ENCODE results near the gene CD70.
"Not testable (repeated sequence)": the region's sequence is repeated elsewhere in the genome, so short reads cannot be mapped to it uniquely, and the experiment has no call there.

Gene CD70

GRCh38 chr19:6597471-6598253 is 6.7 kb upstream of the CD70 start:
- not testable (repeated sequence) for DNase-seq

DNA sequence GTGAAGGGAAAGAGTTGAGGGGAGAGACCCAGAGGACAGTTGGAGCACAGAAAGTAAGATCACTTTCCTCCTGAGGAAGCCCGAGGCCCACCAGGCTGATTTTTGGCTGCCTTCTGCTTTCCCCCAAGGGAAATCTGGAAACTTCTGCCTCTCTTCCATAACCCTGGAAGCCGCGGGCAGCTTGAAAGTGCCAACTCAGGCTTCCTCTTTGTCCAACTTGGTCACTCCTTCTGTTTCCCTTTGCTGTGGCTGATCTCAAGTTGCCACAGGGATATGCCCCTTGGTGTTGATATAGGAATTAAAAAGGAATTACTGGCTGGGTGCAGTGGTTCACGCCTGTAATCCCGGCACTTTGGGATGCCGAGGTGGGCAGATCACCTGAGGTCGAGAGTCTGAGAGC is 5.7 kb upstream of the CD70 start:
- no peak for DNase-seq

DNA sequence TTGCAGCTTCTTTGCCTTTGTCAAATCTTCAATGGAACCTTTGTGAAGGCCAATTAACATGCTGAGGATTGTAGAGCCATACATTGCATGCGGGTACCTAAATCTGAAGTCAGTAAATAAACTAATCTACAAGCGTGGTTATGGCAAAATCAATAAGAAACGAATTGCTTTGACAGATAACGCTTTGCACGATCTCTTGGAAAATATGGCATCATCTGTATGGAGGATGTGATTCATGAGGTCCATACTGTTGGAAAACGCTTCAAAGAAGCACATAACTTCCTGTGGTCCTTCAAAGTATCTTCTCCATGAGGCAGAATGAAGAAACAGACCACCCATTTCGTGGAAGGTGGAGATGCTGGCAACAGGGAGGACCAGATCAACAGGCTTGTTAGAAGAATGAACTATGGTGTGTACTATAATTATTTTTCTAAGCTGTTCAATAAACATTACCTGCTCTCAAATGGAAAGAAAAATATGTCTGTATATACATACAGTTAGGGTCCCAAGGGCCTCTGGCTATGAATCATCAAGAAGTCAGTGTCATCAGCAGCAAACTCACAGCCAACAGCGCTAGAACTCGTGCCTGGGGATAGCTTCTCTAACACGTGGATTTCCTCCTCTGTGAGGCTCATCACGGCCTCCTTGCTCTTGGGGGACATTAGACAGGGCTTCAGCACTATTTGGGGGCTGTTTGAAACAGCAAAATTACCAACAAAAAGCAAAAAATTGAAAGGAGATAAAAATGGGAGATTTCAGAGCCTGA is 2.9 kb upstream of the CD70 start:
- no peak for DNase-seq

GRCh38 chr19:6590258-6590826 is 608 bp downstream of the CD70 start:
- no peak for DNase-seq

- no peak for DNase-seq
These were observed 1.2 kb downstream of the CD70 start for GRCh38 chr19:6589711-6590257.

- DNase-seq: no peak
These were observed 2.2 kb downstream of the CD70 start for GRCh38 chr19:6588508-6589345.

DNA sequence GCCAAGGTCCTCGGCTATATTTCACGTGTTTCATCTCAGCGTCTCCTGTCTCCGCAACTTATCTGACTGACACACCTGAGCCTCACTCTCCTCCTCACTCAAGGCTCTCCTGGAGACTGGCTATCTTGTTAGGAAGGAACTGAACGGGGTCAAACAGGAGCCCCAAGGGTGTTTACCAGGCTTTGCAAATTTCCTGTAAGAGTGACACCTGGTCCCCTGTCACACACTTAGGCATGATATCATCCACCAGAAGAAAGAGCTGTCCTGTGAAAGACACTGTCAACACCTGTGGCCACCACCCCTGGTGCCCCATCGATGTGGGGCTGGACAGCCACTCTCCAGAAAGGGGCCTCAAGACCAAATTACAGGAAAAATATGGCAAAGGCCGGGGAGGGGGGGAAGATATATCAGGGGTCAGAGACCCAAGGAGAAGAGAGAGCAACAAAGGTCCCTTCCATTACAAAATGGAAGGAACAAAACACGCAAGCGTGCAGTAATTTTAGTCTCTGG is 2.9 kb downstream of the CD70 start:
- DNase-seq: no peak

DNA sequence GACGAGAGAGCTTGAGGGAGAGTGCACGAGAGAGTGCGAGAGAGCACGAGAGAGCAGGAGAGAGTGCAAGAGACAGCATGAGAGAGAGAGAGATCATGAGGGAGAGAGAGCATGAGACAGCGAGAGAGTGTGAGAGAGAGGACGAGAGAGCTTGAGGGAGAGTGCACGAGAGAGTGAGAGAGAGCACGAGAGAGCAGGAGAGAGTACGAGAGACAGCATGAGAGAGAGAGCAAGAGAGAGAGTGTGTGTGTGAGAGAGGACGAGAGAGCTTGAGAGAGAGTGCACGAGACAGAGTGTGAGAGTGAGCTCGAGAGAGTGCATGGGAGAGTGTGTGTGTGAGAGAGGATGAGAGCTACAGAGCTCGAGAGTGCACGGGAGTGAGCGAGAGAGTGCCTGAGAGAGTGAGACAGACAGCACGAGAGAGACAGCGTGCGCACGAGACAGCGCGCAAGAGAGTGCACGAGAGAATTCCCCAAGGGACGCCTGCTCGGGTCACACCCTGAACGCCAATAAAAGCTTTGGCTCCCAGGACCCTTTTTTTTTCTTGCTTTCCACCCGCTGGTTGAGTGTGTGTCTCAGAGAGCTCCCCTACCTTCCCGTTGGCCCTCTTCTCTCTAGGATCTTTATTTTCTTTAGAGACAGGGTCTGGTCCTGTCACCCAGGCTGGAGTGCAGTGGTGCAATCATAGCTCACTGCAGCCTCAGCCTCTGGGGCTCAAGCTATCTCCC is 3.7 kb downstream of the CD70 start:
- no peak for DNase-seq

DNA sequence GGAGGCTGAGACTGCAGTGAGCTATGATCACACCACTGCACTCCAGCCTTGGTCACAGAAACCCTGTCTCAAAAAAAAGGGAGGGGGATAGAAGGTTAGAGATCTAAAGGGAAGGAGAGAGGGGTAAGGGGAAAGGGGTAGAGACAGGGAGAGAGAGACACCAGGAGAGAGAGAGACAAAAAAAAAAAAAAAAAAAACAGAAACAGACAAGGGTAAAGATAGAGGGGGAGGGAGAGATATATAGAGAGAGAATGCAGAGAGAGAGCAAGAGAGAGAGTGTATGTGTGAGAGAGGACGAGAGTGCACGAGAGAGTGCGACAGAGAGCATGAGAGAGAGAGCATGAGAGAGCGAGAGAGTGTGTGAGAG is 4.2 kb downstream of the CD70 start:
- no peak for DNase-seq

DNA sequence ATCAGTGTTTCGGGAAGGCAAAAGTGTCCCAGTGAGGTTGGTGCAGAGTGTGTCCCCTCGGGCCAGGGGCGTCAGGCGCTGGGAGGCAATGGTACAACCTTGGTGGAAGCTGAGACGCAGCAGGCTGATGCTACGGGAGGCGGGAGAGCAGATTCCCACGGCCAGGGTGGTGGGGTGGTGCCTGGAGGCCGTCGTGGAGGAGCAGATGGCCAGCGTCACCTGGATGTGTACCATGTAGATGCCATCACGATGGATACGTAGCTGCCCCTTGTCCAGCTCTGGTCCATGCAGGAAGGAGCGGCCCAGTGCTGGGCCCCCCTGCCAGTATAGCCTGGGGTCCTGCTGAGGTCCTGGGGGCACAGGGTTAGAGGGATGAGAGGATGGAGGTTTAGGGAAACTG is 4.9 kb downstream of the CD70 start:
- DNase-seq: no peak

GRCh38 chr19:6582515-6583484 is 8.2 kb downstream of the CD70 start:
- DNase-seq: not testable (repeated sequence)

GRCh38 chr19:6580313-6580712 is 10.6 kb downstream of the CD70 start:
- no peak for DNase-seq

DNA sequence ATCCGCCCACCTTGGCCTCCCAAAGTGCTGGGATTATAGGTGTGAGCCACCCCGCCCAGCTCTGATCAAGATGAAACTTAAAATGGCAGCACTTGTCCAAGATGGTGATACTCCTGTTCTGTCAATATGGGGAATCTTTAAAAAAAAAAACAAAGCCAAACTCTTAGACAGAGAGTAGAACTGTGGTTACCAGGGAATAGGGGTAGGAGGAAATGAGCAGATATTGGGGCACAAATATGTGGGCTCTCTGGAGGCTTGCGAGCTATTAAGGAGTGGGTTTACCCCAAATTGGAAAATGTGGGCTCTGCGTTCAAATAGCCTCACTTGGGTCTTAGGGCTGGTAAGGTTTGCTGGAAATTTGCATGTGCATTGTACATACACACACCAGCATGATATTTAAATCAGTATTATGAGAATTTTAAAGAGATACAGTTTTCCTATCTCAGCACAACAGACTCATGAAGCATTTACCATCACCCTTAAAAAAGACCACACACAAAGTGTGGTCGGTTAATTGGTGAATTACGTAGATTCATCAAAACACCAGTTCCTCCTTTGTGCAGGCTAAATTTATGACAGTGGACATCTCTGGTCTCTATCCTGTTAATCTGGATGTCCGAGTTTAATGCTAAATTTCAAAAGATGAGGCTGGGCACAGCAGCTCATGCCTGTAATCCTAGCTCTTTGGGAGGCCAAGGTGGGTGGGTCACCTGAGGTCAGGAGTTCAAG is 11.3 kb downstream of the CD70 start:
- DNase-seq: no peak

- no peak for DNase-seq
These were observed 13.3 kb downstream of the CD70 start for GRCh38 chr19:6577476-6578125.

DNA sequence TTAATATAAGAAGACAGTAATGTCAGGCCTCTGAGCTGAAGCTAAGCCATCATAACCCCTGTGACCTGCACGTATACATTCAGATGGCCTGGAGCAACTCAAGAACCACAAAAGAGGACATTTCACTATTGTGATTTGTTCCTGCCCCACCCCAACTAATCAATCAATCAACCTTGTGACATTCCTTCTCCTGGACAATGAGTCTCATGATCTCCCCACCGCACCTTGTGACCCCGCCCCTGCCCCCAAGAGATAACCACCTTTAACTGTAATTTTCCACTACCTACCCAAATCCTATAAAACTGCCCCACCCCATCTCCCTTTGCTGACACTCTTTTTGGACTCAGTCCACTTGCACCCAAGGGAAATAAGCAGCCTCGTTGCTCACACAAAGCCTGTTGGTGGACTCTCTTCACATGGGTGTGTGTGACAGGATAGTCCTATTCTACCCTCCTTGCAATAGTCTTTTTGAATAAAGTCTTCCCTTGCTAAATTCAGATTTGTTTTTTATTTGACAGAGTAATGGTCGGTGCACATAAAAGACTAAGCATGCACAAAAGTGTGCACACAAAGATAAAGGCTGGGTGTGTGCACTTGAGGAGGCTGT is 14.0 kb downstream of the CD70 start:
- no peak for DNase-seq

DNA sequence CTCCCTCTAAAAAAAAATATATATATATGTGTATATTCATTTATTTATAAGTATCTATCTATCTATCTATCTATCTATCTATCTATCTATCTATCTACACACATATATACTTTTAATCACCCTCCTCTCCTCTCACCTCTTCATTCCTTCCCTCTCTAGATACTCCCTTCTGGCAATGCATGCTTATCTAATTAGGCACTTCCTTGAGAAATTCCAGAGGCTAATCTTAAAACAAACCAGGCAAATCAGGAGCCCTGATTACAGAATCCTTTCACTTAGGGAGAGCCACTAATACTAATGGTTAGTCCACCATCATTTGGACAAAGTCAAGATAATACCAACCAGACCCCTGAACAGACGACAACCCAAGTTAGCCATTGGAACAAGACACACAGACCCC is 17.6 kb downstream of the CD70 start:
- no peak for DNase-seq

GRCh38 chr19:6572217-6572616 is 18.7 kb downstream of the CD70 start:
- no peak for DNase-seq

DNA sequence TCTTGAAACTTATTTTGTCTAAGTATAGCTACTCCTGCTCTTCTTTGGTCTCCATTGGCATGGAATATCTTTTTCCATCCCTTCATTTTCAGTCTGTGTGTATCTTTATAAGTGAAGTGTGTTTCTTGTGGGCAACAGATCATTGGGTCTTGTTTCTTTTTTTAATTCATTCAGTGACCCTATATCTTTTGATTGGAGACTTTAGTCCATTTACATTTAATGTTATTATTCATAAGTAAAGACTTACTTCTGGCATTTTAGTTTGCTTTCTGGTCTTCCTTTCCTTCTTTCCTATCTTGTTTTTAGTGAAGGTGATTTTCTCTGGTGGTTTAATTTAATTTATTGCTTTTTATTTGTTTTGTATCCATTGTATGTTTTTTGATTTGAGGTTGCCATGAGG is 19.8 kb downstream of the CD70 start:
- DNase-seq: no peak

- DNase-seq: no peak
These were observed 20.2 kb downstream of the CD70 start for GRCh38 chr19:6570764-6571163.

All from SHP77 treated with DMSO at 0.1 percent for 48 hours (cell line).